IMR-90 (cell line): ENCODE results near the gene DOK6. TPM values are rescaled to one million over a fixed set of nuclear protein-coding genes. Genes with fewer than 3 reads are reported as not detected.

Experiments used
- ATAC-seq: fragments of 200-7000 bp; cut with Tn5 transposase; 2 replicates; pipeline ENCODE4 v1.9.1; 2020; ENCODE audit warnings: low read depth, mild to moderate bottlenecking, moderate library complexity
- BruUV-seq: library from RNA; stranded (reverse); fragments of 400-500 nt; replicated peaks from 2 replicates; lab custom pipeline; 2021; lab: Mats Ljungman, UMichigan
- CTCF ChIA-PET: fragments of 300-600 bp; formaldehyde crosslinking; extraction: SDS; loops from one replicate; lab custom pipeline; 2021; ENCODE audit warnings: antibody characterized with exemption; lab: Yijun Ruan, JAX
- POLR2A ChIA-PET: fragments of 300-600 bp; sonication (Branson Sonifier 250); formaldehyde crosslinking; loops from one replicate; lab custom pipeline; 2022; ENCODE audit warnings: antibody characterized with exemption; ENCODE audit not compliant: unreplicated experiment; lab: Charles Lee
- DNase-seq: peaks from one replicate; pipeline ENCODE4 v3.0.0; 2013
- H2AFZ ChIP-seq: replicated peaks from 2 replicates; pipeline ENCODE3; 2013; ENCODE audit warnings: low read length, mild to moderate bottlenecking; ENCODE audit not compliant: poor library complexity
- H2AK5ac ChIP-seq: 2 replicates; pipeline ENCODE4 v1.6.1; 2013; ENCODE audit warnings: low read depth, low read length, inconsistent platforms
- H2AK9ac ChIP-seq: replicated peaks from 2 replicates; pipeline ENCODE3; 2013; ENCODE audit warnings: mild to moderate bottlenecking, low read depth, low read length, moderate library complexity; ENCODE audit not compliant: poor library complexity
- H2BK120ac ChIP-seq: 2 replicates; pipeline ENCODE4 v1.6.1; 2013; ENCODE audit warnings: low read depth, low read length, inconsistent platforms
- H2BK15ac ChIP-seq: 3 replicates; pipeline ENCODE4 v1.6.1; 2013; ENCODE audit warnings: low read depth, low read length, inconsistent platforms
- H2BK20ac ChIP-seq: 2 replicates; pipeline ENCODE4 v1.6.1; 2013; ENCODE audit warnings: low read depth, mild to moderate bottlenecking, inconsistent platforms, low read length, moderate library complexity
- H2BK5ac ChIP-seq: 2 replicates; pipeline ENCODE4 v1.6.1; 2013; ENCODE audit warnings: mild to moderate bottlenecking, low read depth, low read length, inconsistent platforms; ENCODE audit not compliant: poor library complexity, severe bottlenecking
- H3K14ac ChIP-seq: replicated peaks from 2 replicates; pipeline ENCODE4 v1.6.1; 2013; ENCODE audit warnings: low read depth, low read length, inconsistent platforms
- H3K18ac ChIP-seq: 2 replicates; pipeline ENCODE4 v1.6.1; 2013; ENCODE audit warnings: low read depth, low read length, control low read depth
- H3K23ac ChIP-seq: 2 replicates; pipeline ENCODE4 v1.6.1; 2013; ENCODE audit warnings: low read depth, low read length, inconsistent platforms
- H3K27ac ChIP-seq: 2 replicates; pipeline ENCODE4 v1.5.1; 2013; ENCODE audit warnings: mild to moderate bottlenecking, control low read depth, low read length; ENCODE audit not compliant: insufficient read depth
- H3K27me3 ChIP-seq: 2 replicates; pipeline ENCODE4 v1.6.1; 2013; ENCODE audit warnings: low read length; ENCODE audit not compliant: control insufficient read depth, insufficient read depth
- H3K36me3 ChIP-seq: 2 replicates; pipeline ENCODE4 v1.6.1; 2013; ENCODE audit warnings: low read length, mixed read lengths; ENCODE audit not compliant: control insufficient read depth, insufficient read depth
- H3K4ac ChIP-seq: 2 replicates; pipeline ENCODE4 v1.6.1; 2013; ENCODE audit warnings: low read depth, low read length, inconsistent platforms
- H3K4me1 ChIP-seq: 2 replicates; pipeline ENCODE4 v1.6.1; 2013; ENCODE audit warnings: low read length, mixed read lengths; ENCODE audit not compliant: control insufficient read depth, insufficient read depth
- H3K4me2 ChIP-seq: 2 replicates; pipeline ENCODE4 v1.6.1; 2013; ENCODE audit warnings: low read depth, mild to moderate bottlenecking, control low read depth, low read length, moderate library complexity
- H3K4me3 ChIP-seq: 2 replicates; pipeline ENCODE4 v1.5.1; 2013; ENCODE audit warnings: low read depth, mild to moderate bottlenecking, control low read depth, low read length, moderate library complexity; ENCODE audit not compliant: insufficient read depth
- H3K56ac ChIP-seq: 2 replicates; pipeline ENCODE4 v1.6.1; 2013; ENCODE audit warnings: low read length, inconsistent platforms; ENCODE audit not compliant: insufficient read depth; ENCODE audit errors: extremely low read depth
- H3K79me1 ChIP-seq, 2 experiments: 2 replicates each; pipeline ENCODE4 v1.6.1; 2013; ENCODE audit warnings: low read length in 2 of 2, inconsistent platforms in 1 of 2, low read depth in 1 of 2
- H3K9ac ChIP-seq: 2 replicates; pipeline ENCODE4 v1.6.1; 2013; ENCODE audit warnings: low read depth, low read length, control low read depth
- H3K9me1 ChIP-seq: 2 replicates; pipeline ENCODE4 v1.6.1; 2013; ENCODE audit warnings: low read length, inconsistent platforms; ENCODE audit not compliant: insufficient read depth
- H3K9me3 ChIP-seq: 2 replicates; pipeline ENCODE4 v1.6.1; 2013; ENCODE audit warnings: low read length; ENCODE audit not compliant: control insufficient read depth, insufficient read depth
- H4K20me1 ChIP-seq: 2 replicates; pipeline ENCODE4 v1.6.1; 2013; ENCODE audit warnings: low read length, inconsistent platforms; ENCODE audit not compliant: insufficient read depth
- H4K5ac ChIP-seq: 2 replicates; pipeline ENCODE4 v1.6.1; 2013; ENCODE audit warnings: mild to moderate bottlenecking, low read depth, low read length, control low read depth
- H4K8ac ChIP-seq, 2 experiments: 2 replicates each; pipeline ENCODE4 v1.6.1; 2013; ENCODE audit warnings: low read depth in 2 of 2, low read length in 2 of 2, control low read depth in 1 of 2, inconsistent platforms in 1 of 2
- H4K91ac ChIP-seq: 2 replicates; pipeline ENCODE4 v1.6.1; 2013; ENCODE audit warnings: low read depth, low read length, inconsistent platforms; ENCODE audit not compliant: insufficient read depth
- BHLHE40 ChIP-seq: fragments of 150-350 bp; IDR thresholded peaks from 2 replicates; pipeline ENCODE4 v1.6.1; 2016; ENCODE audit warnings: mild to moderate bottlenecking, low read depth, low read length
- CEBPB ChIP-seq: IDR thresholded peaks from 2 replicates; pipeline ENCODE4 v1.6.1; 2012; ENCODE audit warnings: low read depth, low read length, improper control_type of control experiment
- CHD1 ChIP-seq: IDR thresholded peaks from 2 replicates; pipeline ENCODE4 v1.6.1; 2012; ENCODE audit warnings: low read depth, low read length, improper control_type of control experiment
- CTCF ChIP-seq: conservative IDR thresholded peaks from 2 replicates; pipeline ENCODE4 v1.5.1; 2012; ENCODE audit warnings: mild to moderate bottlenecking, low read depth, low read length, improper control_type of control experiment
- ELK1 ChIP-seq: fragments of 150-350 bp; IDR thresholded peaks from 2 replicates; pipeline ENCODE4 v1.6.1; 2016; ENCODE audit warnings: low read depth, mild to moderate bottlenecking, low read length, moderate library complexity, borderline replicate concordance
- FOS ChIP-seq: fragments of 150-350 bp; IDR thresholded peaks from 2 replicates; pipeline ENCODE4 v1.6.1; 2016; ENCODE audit warnings: low read depth, low read length
- MAFK ChIP-seq: IDR thresholded peaks from 2 replicates; pipeline ENCODE4 v1.6.1; 2012; ENCODE audit warnings: low read depth, low read length, improper control_type of control experiment
- MAZ ChIP-seq: IDR thresholded peaks from 2 replicates; pipeline ENCODE4 v1.6.1; 2012; ENCODE audit warnings: low read depth, mild to moderate bottlenecking, low read length, improper control_type of control experiment, moderate library complexity, borderline replicate concordance
- MXI1 ChIP-seq: IDR thresholded peaks from 2 replicates; pipeline ENCODE4 v1.6.1; 2012; ENCODE audit warnings: low read depth, mild to moderate bottlenecking, low read length, moderate library complexity, borderline replicate concordance
- NFE2L2 ChIP-seq: fragments of 150-350 bp; IDR thresholded peaks from 2 replicates; pipeline ENCODE4 v1.6.1; 2016; ENCODE audit warnings: low read depth, mild to moderate bottlenecking, low read length
- POLR2A ChIP-seq: IDR thresholded peaks from 2 replicates; pipeline ENCODE4 v1.6.1; 2012; ENCODE audit warnings: mild to moderate bottlenecking, low read depth, low read length
- RAD21 ChIP-seq: IDR thresholded peaks from 2 replicates; pipeline ENCODE4 v1.6.1; 2012; ENCODE audit warnings: low read length, improper control_type of control experiment
- RCOR1 ChIP-seq: IDR thresholded peaks from 2 replicates; pipeline ENCODE4 v1.6.1; 2012; ENCODE audit warnings: mild to moderate bottlenecking, low read length, improper control_type of control experiment; ENCODE audit not compliant: insufficient replicate concordance
- RFX5 ChIP-seq: IDR thresholded peaks from 2 replicates; pipeline ENCODE4 v1.8.0; 2012; ENCODE audit warnings: low read depth, mild to moderate bottlenecking, low read length, moderate library complexity
- SMC3 ChIP-seq: fragments of 150-350 bp; IDR thresholded peaks from 2 replicates; pipeline ENCODE4 v1.6.1; 2016; ENCODE audit warnings: low read depth, mild to moderate bottlenecking, antibody characterized with exemption, low read length, moderate library complexity
- USF2 ChIP-seq: fragments of 150-350 bp; IDR thresholded peaks from 2 replicates; pipeline ENCODE4 v1.6.1; 2017; ENCODE audit warnings: mild to moderate bottlenecking, antibody characterized with exemption, low read length, low read depth
- WGBS, 2 experiments: methylation state at CpG; one replicate each; pipeline versions ENCODE4 v1.1.5 to v1.1.7; 2013; ENCODE audit warnings: missing lambda C conversion rate in 2 of 2; ENCODE audit not compliant: insufficient read length in 1 of 2; ENCODE audit errors: extremely low coverage in 2 of 2; 5-methylcytosine and 5-hydroxymethylcytosine counted together
- dilution Hi-C: fragments of 300-500 bp; cut with HindIII; formaldehyde crosslinking; loops from one replicate; pipeline ENCODE4 v1.14.3; 2018; ENCODE audit warnings: low sequenced_read_pairs; ENCODE audit not compliant: unreplicated experiment
- in situ Hi-C: fragments of 300-500 bp; cut with MboI; formaldehyde crosslinking; loops from 3 replicates; pipeline ENCODE4 v1.14.3; 2019; ENCODE audit warnings: low sequenced_read_pairs, inconsistent platforms, mixed read lengths
- intact Hi-C: fragments of 100-400 bp; cut with micrococcal nuclease; formaldehyde crosslinking; loops from 2 replicates; pipeline ENCODE4 v1.10.0; 2022
- polyA plus RNA-seq, 3 experiments: library from polyadenylated mRNA; depleted of rRNA; stranded (reverse); fragments of >200 nt; gene quantifications; 2 replicates each; pipeline ENCODE4 v1.2.3, GENCODE V29; 2012; ENCODE audit warnings: low replicate concordance in 1 of 3
- total RNA-seq: library from RNA; depleted of rRNA; stranded (reverse); fragments of >200 nt; gene quantifications from 2 replicates; pipeline ENCODE4 v1.2.3, GENCODE V29; 2012

DOK6 gene
- total and polyA plus RNA-seq, 2 of the 4 experiments (the other 2 are of a cell fraction): 1.9 to 2.7 TPM

GRCh38 chr18:69874058-69874457 lies 473.4 kb downstream of the DOK6 start:
- in situ Hi-C loops: no loop called here
- ChIA-PET CTCF (no interaction called here), POLR2A (no interaction called here)
- no peak overlapping the region for H2AFZ ChIP-seq
- TF ChIP-seq RCOR1: no peak
- no peak for TF ChIP-seq FOS
- no peak for TF ChIP-seq USF2
- TF ChIP-seq SMC3: no peak
- TF ChIP-seq ELK1: no peak
- no peak for TF ChIP-seq RAD21
- TF ChIP-seq CEBPB: peak; percentile 52
- no peak for TF ChIP-seq CHD1
- TF ChIP-seq RFX5: no peak
- TF ChIP-seq CTCF: no peak
- TF ChIP-seq NFE2L2: no peak
- 0 out of 2 replicates have a peak, but pooled peaks have one; percentile 11 for TF ChIP-seq BHLHE40
- TF ChIP-seq MAZ: no peak
- TF ChIP-seq MXI1: no peak
- TF ChIP-seq POLR2A: no peak
- no peak for TF ChIP-seq MAFK
- H4K8ac ChIP-seq: no peak overlapping the region
- no peak overlapping the region for H3K9ac ChIP-seq
- H3K9me1 ChIP-seq: no peaks in the 10 kb centered on the region; the same call in none of the 2 replicates
- no peaks in the 10 kb centered on the region for H3K9me3 ChIP-seq
- H3K36me3 ChIP-seq: no peaks in the 10 kb centered on the region
- intact Hi-C loops: loop anchor here (10.0 kb wide), 1 partner anchor 61 kb away; no protein-coding TSS in a partner anchor
- peak overlapping the region; percentile 4; the same call in 1 of the 3 replicates for H2BK15ac ChIP-seq
- no peak overlapping the region for H3K4ac ChIP-seq
- no peak overlapping the region for H2AK5ac ChIP-seq
- no peak overlapping the region for H2BK20ac ChIP-seq
- peak overlapping the region; percentile 10; the same call in 1 of the 2 replicates for H3K14ac ChIP-seq
- no peaks in the 10 kb centered on the region for H4K20me1 ChIP-seq
- H4K5ac ChIP-seq: no peak overlapping the region
- no peak overlapping the region for H2BK5ac ChIP-seq
- ATAC-seq (peak; percentile 54), DNase-seq (peak; percentile 65)
- no peak overlapping the region for H3K18ac ChIP-seq
- H3K4me1 ChIP-seq: peaks cover 3% of the 10 kb centered on the region
- no CpG with 5 or more reads among the region's 2 CpGs for WGBS, 2 experiments
- H3K79me1 ChIP-seq: no peaks in the 10 kb centered on the region
- H2AK9ac ChIP-seq: no peak overlapping the region
- no peak overlapping the region for H3K23ac ChIP-seq
- no peak overlapping the region for H4K91ac ChIP-seq
- H3K27ac ChIP-seq: no peak overlapping the region
- H3K4me3 ChIP-seq: no peak overlapping the region
- H3K56ac ChIP-seq: no peak overlapping the region
- H3K27me3 ChIP-seq: no peaks in the 10 kb centered on the region
- no TSS peak for BruUV-seq
- H3K4me2 ChIP-seq: no peak overlapping the region
- dilution Hi-C loops: no loop called here
- H2BK120ac ChIP-seq: no peak overlapping the region; the same call in 1 of the 2 replicates
